ENCODE results near the gene ATG12. TPM values are rescaled to one million over a fixed set of nuclear protein-coding genes. Genes with fewer than 3 reads are reported as not detected.

Gene ATG12
- total RNA-seq (2022; extraction: Qiagen RNA extraction): 44.5 to 53.6 TPM (median 48.0 TPM) in 5 replicates

GRCh38 chr5:115841382-115842088 lies at the start of gene ATG12, which contains the start of gene AP3S1:
ATG12 (minus strand) TSS chr5:115841565; CDS start chr5:115841552, 13 bp downstream.
AP3S1 (plus strand) TSS chr5:115841935; CDS start chr5:115842038, 103 bp downstream.

GRCh38 chr5:115816226-115817081 lies 24.9 kb downstream of the ATG12 start, which contains the start of gene CDO1:
CDO1 (minus strand) TSS chr5:115816659; CDS start chr5:115816397, 262 bp downstream.

Other genes with a start within 250 kb of the ATG12 start
- gene TICAM2, start 239.1 kb downstream of the ATG12 start, total RNA-seq (2022; extraction: Qiagen RNA extraction): 0.80 to 1.6 TPM (median 1.1 TPM) in 5 replicates
- 42.8 to 59.4 TPM (median 57.3 TPM) in 5 replicates for gene TMED7, start 215.5 kb downstream of the ATG12 start, total RNA-seq (2022; extraction: Qiagen RNA extraction)
- gene CDO1, start 24.9 kb downstream of the ATG12 start, total RNA-seq (2022; extraction: Qiagen RNA extraction): not detected in 5 replicates
- 65.4 to 79.6 TPM (median 66.6 TPM) in 5 replicates for gene AP3S1, start 370 bp upstream of the ATG12 start, total RNA-seq (2022; extraction: Qiagen RNA extraction)
- gene LVRN, start 120.9 kb upstream of the ATG12 start, total RNA-seq (2022; extraction: Qiagen RNA extraction): 0.05 to 0.07 TPM (median 0.06 TPM) in 3 of 5 replicates, not detected in the others
- gene ARL14EPL, start 190.9 kb upstream of the ATG12 start, total RNA-seq (2022; extraction: Qiagen RNA extraction): 0.10 to 0.43 TPM (median 0.24 TPM) in 5 replicates
- 33.3 to 38.7 TPM (median 38.5 TPM) in 5 replicates for gene COMMD10, start 243.5 kb upstream of the ATG12 start, total RNA-seq (2022; extraction: Qiagen RNA extraction)